ENCODE results near the gene CCDC152. TPM values are rescaled to one million over a fixed set of nuclear protein-coding genes. Genes with fewer than 3 reads are reported as not detected.

Gene CCDC152
- total and polyA plus RNA-seq, 2 of the 13 experiments (the other 11 are each of a cell fraction or from before 2014, with no cell fraction given), result 0.20 to 0.36 TPM

- intact Hi-C loops (cut with micrococcal nuclease; ENCODE audit: unreplicated experiment) (no loop called here), in situ Hi-C loops (cut with HindIII; ENCODE audit: extremely low pct_ligation_motif_present, low pct_unique_long_range_greater_than_20kb) (loop anchor here (25.0 kb wide), 1 partner anchor 910 kb away; the partner anchor contains the start of gene OXCT1)
- no peak overlapping the region for H2AFZ ChIP-seq (ENCODE audit: low read length)
- no peak for FAIRE-seq
- no peaks in the 10 kb centered on the region for H3K9me3 ChIP-seq (ENCODE audit: low read length)
- POLR2A ChIA-PET, result interaction anchor here (0.7 kb wide), 1 partner anchor 156 kb away, joined by 5 read pairs; no protein-coding TSS in a partner anchor
- no peak overlapping the region for H3K27ac ChIP-seq (ENCODE audit: extremely low read length, insufficient read depth, low read length)
- H3K27me3 ChIP-seq (ENCODE audit: control insufficient read depth in 1 of 2, insufficient read depth in 2 of 2, low read length in 2 of 2), result peaks cover 0 to 22% of the 10 kb centered on the region in 2 experiments; a peak in 1 of 5 replicates
- H3K4me2 ChIP-seq (ENCODE audit: low read depth, low read length), result no peak overlapping the region
- no peaks in the 10 kb centered on the region for H3K36me3 ChIP-seq (replicated peaks in 1 of 2; ENCODE audit: control insufficient read depth in 1 of 2, insufficient read depth in 2 of 2, low read length in 2 of 2)
- H3K4me3 ChIP-seq (replicated peaks in 1 of 3; ENCODE audit: insufficient read depth in 1 of 3, low read depth in 2 of 3, low read length in 3 of 3), result no peak overlapping the region
- CTCF ChIA-PET (ENCODE audit: low intra/inter-chr PET ratio, low total read pairs), result no interaction called here
- no peaks in the 10 kb centered on the region for H4K20me1 ChIP-seq (ENCODE audit: insufficient read depth, low read length)
- no peak overlapping the region for H3K9ac ChIP-seq (ENCODE audit: insufficient read depth, low read depth, low read length)
- no peak for DNase-seq (ENCODE audit: low spot score)
- BruUV-seq (replicated peaks), result no TSS peak
- TF ChIP-seq NFE2L2 (IDR thresholded peaks at IDR 0.05; ENCODE audit: low read length) (0 out of 2 replicates have a peak, but pooled peaks have one; percentile 13), RNF219 (CRISPR knock-in tag; IDR thresholded peaks at IDR 0.05) (no peak)
- no peak for ATAC-seq
- no peaks in the 10 kb centered on the region for H3K79me2 ChIP-seq (ENCODE audit: insufficient read depth, low read length)
- WGBS (ENCODE audit: low lambda C conversion rate), result 17% methylated on average over 13 of the region's 13 CpGs
- H3K4me1 ChIP-seq (ENCODE audit: insufficient read depth, low read length), result peaks cover 8% of the 10 kb centered on the region
Measured at GRCh38 chr5:42772265-42772993, 15.8 kb downstream of the CCDC152 start.

GRCh38 chr5:42779083-42779482, 22.5 kb downstream of the CCDC152 start:
- H3K27me3 ChIP-seq (ENCODE audit: control insufficient read depth in 1 of 2, insufficient read depth in 2 of 2, low read length in 2 of 2), result peaks cover 0 to 10% of the 10 kb centered on the region in 2 experiments; a peak in 1 of 5 replicates
- DNase-seq (ENCODE audit: low spot score) (no peak), ATAC-seq (no peak), FAIRE-seq (no peak)
- no peak overlapping the region for H3K27ac ChIP-seq (ENCODE audit: extremely low read length, insufficient read depth, low read length)
- intact Hi-C loops (cut with micrococcal nuclease; ENCODE audit: unreplicated experiment) (no loop called here), in situ Hi-C loops (cut with HindIII; ENCODE audit: extremely low pct_ligation_motif_present, low pct_unique_long_range_greater_than_20kb) (no loop called here)
- H3K9ac ChIP-seq (ENCODE audit: insufficient read depth, low read depth, low read length), result no peak overlapping the region
- WGBS (ENCODE audit: low lambda C conversion rate), result 0% methylated on average over 1 of the region's 1 CpG
- no TSS peak for BruUV-seq (replicated peaks)
- H3K79me2 ChIP-seq (ENCODE audit: insufficient read depth, low read length), result no peaks in the 10 kb centered on the region
- no peak overlapping the region for H2AFZ ChIP-seq (ENCODE audit: low read length)
- POLR2A ChIA-PET, result no interaction called here
- H3K4me1 ChIP-seq (ENCODE audit: insufficient read depth, low read length), result no peaks in the 10 kb centered on the region
- TF ChIP-seq ERF (CRISPR knock-in tag; IDR thresholded peaks at IDR 0.05) (no peak), REXO4 (CRISPR knock-in tag; IDR thresholded peaks at IDR 0.05; ENCODE audit: borderline replicate concordance) (no peak), MIER2 (CRISPR knock-in tag; IDR thresholded peaks at IDR 0.05) (no peak), PHF21A (CRISPR knock-in tag; IDR thresholded peaks at IDR 0.05) (no peak), ZSCAN20 (CRISPR knock-in tag; IDR thresholded peaks at IDR 0.05; ENCODE audit: borderline replicate concordance) (no peak), HNF4A (CRISPR knock-in tag; IDR thresholded peaks at IDR 0.05) (no peak), PRPF4 (IDR thresholded peaks at IDR 0.05; ENCODE audit: low read depth, low read length, poor library complexity, severe bottlenecking) (no peak), RFX3 (CRISPR knock-in tag; IDR thresholded peaks at IDR 0.05) (no peak), EEA1 (CRISPR knock-in tag; IDR thresholded peaks at IDR 0.05; ENCODE audit: borderline replicate concordance) (no peak), ZNF761 (CRISPR knock-in tag; conservative IDR thresholded peaks at IDR 0.05) (no peak), ZNF460 (CRISPR knock-in tag; IDR thresholded peaks at IDR 0.05; ENCODE audit: borderline replicate concordance) (no peak), ATRX (CRISPR knock-in tag; IDR thresholded peaks at IDR 0.05; ENCODE audit: borderline replicate concordance) (no peak), ZNF552 (CRISPR knock-in tag; IDR thresholded peaks at IDR 0.05; ENCODE audit: borderline replicate concordance) (no peak), CENPX (CRISPR knock-in tag; IDR thresholded peaks at IDR 0.05) (no peak), ZNF484 (CRISPR knock-in tag; IDR thresholded peaks at IDR 0.05; ENCODE audit: borderline replicate concordance, low read depth) (no peak), NPAS2 (CRISPR knock-in tag; IDR thresholded peaks at IDR 0.05; ENCODE audit: borderline replicate concordance) (no peak)
- no peaks in the 10 kb centered on the region for H3K9me3 ChIP-seq (ENCODE audit: low read length)
- H3K4me3 ChIP-seq (replicated peaks in 1 of 3; ENCODE audit: insufficient read depth in 1 of 3, low read depth in 2 of 3, low read length in 3 of 3), result no peak overlapping the region
- no peaks in the 10 kb centered on the region for H4K20me1 ChIP-seq (ENCODE audit: insufficient read depth, low read length)
- no peaks in the 10 kb centered on the region for H3K36me3 ChIP-seq (replicated peaks in 1 of 2; ENCODE audit: control insufficient read depth in 1 of 2, insufficient read depth in 2 of 2, low read length in 2 of 2)
- H3K4me2 ChIP-seq (ENCODE audit: low read depth, low read length), result no peak overlapping the region
- CTCF ChIA-PET (ENCODE audit: low intra/inter-chr PET ratio, low total read pairs), result no interaction called here

Measured in HepG2 (cell line).